Measurements from ENCODE around the gene SEC22C. TPM values are rescaled to one million over a fixed set of nuclear protein-coding genes. Genes with fewer than 3 reads are reported as not detected.

Gene SEC22C
- total and polyA plus RNA-seq, 2 of the 13 experiments (the other 11 are each of a cell fraction or from before 2014, with no cell fraction given) = 20.0 to 40.0 TPM

DNA sequence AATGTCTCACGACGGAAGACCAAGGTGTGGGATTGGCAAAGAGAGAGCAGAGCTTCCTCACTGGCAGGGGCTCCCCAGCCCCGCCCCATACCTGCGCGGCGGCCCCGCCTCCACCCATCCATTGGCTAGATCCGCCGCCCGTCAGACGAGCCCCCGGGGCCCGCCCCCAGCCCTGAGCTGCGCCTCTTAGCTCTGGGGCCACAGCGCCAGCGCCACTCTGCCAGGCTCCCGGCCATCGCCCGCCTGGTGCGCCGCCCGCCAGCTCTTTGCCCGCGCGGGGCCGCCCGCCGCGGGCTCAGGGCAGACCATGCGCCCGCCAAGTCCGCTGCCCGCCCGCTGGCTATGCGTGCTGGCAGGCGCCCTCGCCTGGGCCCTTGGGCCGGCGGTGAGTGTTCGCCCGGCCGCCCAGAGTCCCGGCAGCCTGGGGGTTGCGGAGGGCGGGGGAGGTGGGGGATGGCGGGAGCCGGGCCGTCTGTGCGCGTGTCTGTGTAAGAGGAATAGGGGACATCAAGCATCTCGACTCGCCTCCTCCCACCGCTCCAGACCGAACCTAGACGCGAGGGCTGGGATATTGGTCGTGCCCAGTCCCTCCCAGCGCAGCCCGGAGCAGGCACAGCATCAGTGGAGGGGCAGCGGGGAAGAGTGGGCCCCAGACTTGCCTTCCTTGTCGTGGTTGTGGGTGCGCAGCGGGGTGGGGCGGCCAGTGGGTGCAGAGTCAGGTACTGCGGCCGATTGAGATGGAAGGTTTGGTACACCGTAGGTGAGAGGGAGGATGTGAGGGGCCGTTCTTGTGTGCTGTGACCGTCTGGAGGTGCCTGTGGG lies 79.1 kb downstream of the SEC22C start, which contains the start of gene VIPR1 (continued):
- TF ChIP-seq KLF11 (CRISPR knock-in tag; IDR thresholded peaks at IDR 0.05) (peak; percentile 84; the same call in 1 of the 2 replicates), ARNT2 (CRISPR knock-in tag; IDR thresholded peaks at IDR 0.05; ENCODE audit: low read depth) (0 out of 2 replicates have a peak, but pooled peaks have one; percentile 32), ATF7-NPFF (CRISPR knock-in tag; IDR thresholded peaks at IDR 0.05; ENCODE audit: low read depth) (0 out of 2 replicates have a peak, but pooled peaks have one; percentile 51), FOXA3 (CRISPR knock-in tag; IDR thresholded peaks at IDR 0.05) (no peak), ZNF205 (CRISPR knock-in tag; IDR thresholded peaks at IDR 0.05) (no peak), TAF15 (IDR thresholded peaks at IDR 0.05; ENCODE audit: low read depth, low read length, poor library complexity, severe bottlenecking) (no peak), ZSCAN30 (CRISPR knock-in tag; IDR thresholded peaks at IDR 0.05) (no peak), PRMT3 (CRISPR knock-in tag; IDR thresholded peaks at IDR 0.05; ENCODE audit: borderline replicate concordance, low read depth) (no peak), CHCHD3 (CRISPR knock-in tag; IDR thresholded peaks at IDR 0.05) (no peak), FOXA1 (IDR thresholded peaks at IDR 0.05) (no peak), FOXA1 (CRISPR knock-in tag; IDR thresholded peaks at IDR 0.05) (no peak), ZSCAN12 (CRISPR knock-in tag; IDR thresholded peaks at IDR 0.05) (no peak), CHD2 (IDR thresholded peaks at IDR 0.05; ENCODE audit: low read depth, low read length) (no peak), GABPA (IDR thresholded peaks at IDR 0.05; ENCODE audit: low read depth, low read length) (peak; percentile 11; the same call in 1 of the 2 replicates), GABPA (CRISPR knock-in tag; IDR thresholded peaks at IDR 0.05; ENCODE audit: low read depth) (no peak), NFYB (CRISPR knock-in tag; IDR thresholded peaks at IDR 0.05) (peak; percentile 87), ZNF564 (CRISPR knock-in tag; IDR thresholded peaks at IDR 0.05) (no peak)
- TF ChIP-seq, protein P1, sequence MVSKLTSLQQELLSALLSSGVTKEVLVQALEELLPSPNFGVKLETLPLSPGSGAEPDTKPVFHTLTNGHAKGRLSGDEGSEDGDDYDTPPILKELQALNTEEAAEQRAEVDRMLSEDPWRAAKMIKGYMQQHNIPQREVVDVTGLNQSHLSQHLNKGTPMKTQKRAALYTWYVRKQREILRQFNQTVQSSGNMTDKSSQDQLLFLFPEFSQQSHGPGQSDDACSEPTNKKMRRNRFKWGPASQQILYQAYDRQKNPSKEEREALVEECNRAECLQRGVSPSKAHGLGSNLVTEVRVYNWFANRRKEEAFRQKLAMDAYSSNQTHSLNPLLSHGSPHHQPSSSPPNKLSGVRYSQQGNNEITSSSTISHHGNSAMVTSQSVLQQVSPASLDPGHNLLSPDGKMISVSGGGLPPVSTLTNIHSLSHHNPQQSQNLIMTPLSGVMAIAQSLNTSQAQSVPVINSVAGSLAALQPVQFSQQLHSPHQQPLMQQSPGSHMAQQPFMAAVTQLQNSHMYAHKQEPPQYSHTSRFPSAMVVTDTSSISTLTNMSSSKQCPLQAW (CRISPR knock-in tag; IDR thresholded peaks at IDR 0.05) = no peak
- TF ChIP-seq, protein P2, sequence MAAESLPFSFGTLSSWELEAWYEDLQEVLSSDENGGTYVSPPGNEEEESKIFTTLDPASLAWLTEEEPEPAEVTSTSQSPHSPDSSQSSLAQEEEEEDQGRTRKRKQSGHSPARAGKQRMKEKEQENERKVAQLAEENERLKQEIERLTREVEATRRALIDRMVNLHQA (CRISPR knock-in tag; IDR thresholded peaks at IDR 0.05) = no peak
- TF ChIP-seq, protein P3, sequence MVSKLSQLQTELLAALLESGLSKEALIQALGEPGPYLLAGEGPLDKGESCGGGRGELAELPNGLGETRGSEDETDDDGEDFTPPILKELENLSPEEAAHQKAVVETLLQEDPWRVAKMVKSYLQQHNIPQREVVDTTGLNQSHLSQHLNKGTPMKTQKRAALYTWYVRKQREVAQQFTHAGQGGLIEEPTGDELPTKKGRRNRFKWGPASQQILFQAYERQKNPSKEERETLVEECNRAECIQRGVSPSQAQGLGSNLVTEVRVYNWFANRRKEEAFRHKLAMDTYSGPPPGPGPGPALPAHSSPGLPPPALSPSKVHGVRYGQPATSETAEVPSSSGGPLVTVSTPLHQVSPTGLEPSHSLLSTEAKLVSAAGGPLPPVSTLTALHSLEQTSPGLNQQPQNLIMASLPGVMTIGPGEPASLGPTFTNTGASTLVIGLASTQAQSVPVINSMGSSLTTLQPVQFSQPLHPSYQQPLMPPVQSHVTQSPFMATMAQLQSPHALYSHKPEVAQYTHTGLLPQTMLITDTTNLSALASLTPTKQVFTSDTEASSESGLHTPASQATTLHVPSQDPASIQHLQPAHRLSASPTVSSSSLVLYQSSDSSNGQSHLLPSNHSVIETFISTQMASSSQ (IDR thresholded peaks at IDR 0.05; ENCODE audit: low read depth) = no peak
- TF ChIP-seq, protein P3 (CRISPR knock-in tag; IDR thresholded peaks at IDR 0.05; ENCODE audit: borderline replicate concordance) = 0 out of 2 replicates have a peak, but pooled peaks have one; percentile 22
- TF ChIP-seq, protein P4, sequence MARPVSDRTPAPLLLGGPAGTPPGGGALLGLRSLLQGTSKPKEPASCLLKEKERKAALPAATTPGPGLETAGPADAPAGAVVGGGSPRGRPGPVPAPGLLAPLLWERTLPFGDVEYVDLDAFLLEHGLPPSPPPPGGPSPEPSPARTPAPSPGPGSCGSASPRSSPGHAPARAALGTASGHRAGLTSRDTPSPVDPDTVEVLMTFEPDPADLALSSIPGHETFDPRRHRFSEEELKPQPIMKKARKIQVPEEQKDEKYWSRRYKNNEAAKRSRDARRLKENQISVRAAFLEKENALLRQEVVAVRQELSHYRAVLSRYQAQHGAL (CRISPR knock-in tag; IDR thresholded peaks at IDR 0.05; ENCODE audit: not compliant biosample characterization) = no peak

Measured in HepG2 (cell line).